ENCODE measurements around the gene OR10AD1. TPM values are rescaled to one million over a fixed set of nuclear protein-coding genes. Genes with fewer than 3 reads are reported as not detected.
"Not testable (repeated sequence)": the region's sequence is repeated elsewhere in the genome, so short reads cannot be mapped to it uniquely, and the experiment has no call there.

Gene OR10AD1
- total RNA-seq, 1 donor from 2014 or later: not detected

GRCh38 chr12:48160046-48160445 is 43.0 kb downstream of the OR10AD1 start:
- DNase-seq (ENCODE audit: extremely low spot score, unreplicated experiment): no peak
- no peak for TF ChIP-seq CTCF (IDR thresholded peaks at IDR 0.05)
- Mint-ChIP-seq H3K4me3 (ENCODE audit: unreplicated experiment) (no peak overlapping the region), H3K36me3 (ENCODE audit: unreplicated experiment) (no peaks in the 10 kb centered on the region), H3K27me3 (ENCODE audit: unreplicated experiment) (peaks cover 37% of the 10 kb centered on the region), H3K9me3 (ENCODE audit: unreplicated experiment) (no peaks in the 10 kb centered on the region), H3K4me1 (ENCODE audit: unreplicated experiment) (peaks cover 16% of the 10 kb centered on the region), H3K27ac (ENCODE audit: unreplicated experiment) (no peak overlapping the region)

GRCh38 chr12:48157889-48158370 is 45.2 kb downstream of the OR10AD1 start:
- peaks cover 16% of the 10 kb centered on the region for H3K4me1 Mint-ChIP-seq (ENCODE audit: unreplicated experiment)
- no peaks in the 10 kb centered on the region for H3K9me3 Mint-ChIP-seq (ENCODE audit: unreplicated experiment)
- TF ChIP-seq CTCF (IDR thresholded peaks at IDR 0.05): no peak
- H3K4me3 Mint-ChIP-seq (ENCODE audit: unreplicated experiment): peak overlapping the region; percentile 93
- H3K27me3 Mint-ChIP-seq (ENCODE audit: unreplicated experiment): peaks cover 23% of the 10 kb centered on the region
- peaks cover 8% of the 10 kb centered on the region for H3K36me3 Mint-ChIP-seq (ENCODE audit: unreplicated experiment)
- no peak for DNase-seq (ENCODE audit: extremely low spot score, unreplicated experiment)
- peak overlapping the region; percentile 84 for H3K27ac Mint-ChIP-seq (ENCODE audit: unreplicated experiment)

GRCh38 chr12:48157018-48157888 is 45.8 kb downstream of the OR10AD1 start, which contains the start of gene ASB8:
Gene ASB8 (minus strand): TSS chr12:48157515. CDS start chr12:48153496, 4,019 bp downstream.
- TF ChIP-seq CTCF (IDR thresholded peaks at IDR 0.05): peak; percentile 51

GRCh38 chr12:48156652-48157017 is 46.5 kb downstream of the OR10AD1 start:
- Mint-ChIP-seq H3K9me3 (ENCODE audit: unreplicated experiment) (no peaks in the 10 kb centered on the region), H3K27me3 (ENCODE audit: unreplicated experiment) (peaks cover 14% of the 10 kb centered on the region), H3K27ac (ENCODE audit: unreplicated experiment) (peak overlapping the region; percentile 84), H3K4me1 (ENCODE audit: unreplicated experiment) (peaks cover 16% of the 10 kb centered on the region), H3K36me3 (ENCODE audit: unreplicated experiment) (peaks cover 15% of the 10 kb centered on the region), H3K4me3 (ENCODE audit: unreplicated experiment) (peak overlapping the region; percentile 93)
- no peak for TF ChIP-seq CTCF (IDR thresholded peaks at IDR 0.05)
- DNase-seq (ENCODE audit: extremely low spot score, unreplicated experiment): no peak

More at GRCh38 chr12:48157018-48157888, 45.8 kb downstream of the OR10AD1 start, which contains the start of gene ASB8:
- Mint-ChIP-seq H3K9me3 (ENCODE audit: unreplicated experiment) (no peaks in the 10 kb centered on the region), H3K36me3 (ENCODE audit: unreplicated experiment) (peaks cover 12% of the 10 kb centered on the region), H3K27me3 (ENCODE audit: unreplicated experiment) (peaks cover 19% of the 10 kb centered on the region), H3K4me1 (ENCODE audit: unreplicated experiment) (peaks cover 16% of the 10 kb centered on the region), H3K27ac (ENCODE audit: unreplicated experiment) (peak within 1 kb of the TSS; percentile 84), H3K4me3 (ENCODE audit: unreplicated experiment) (peak within 1 kb of the TSS; percentile 93)
- DNase-seq (ENCODE audit: extremely low spot score, unreplicated experiment): peak; percentile 99

GRCh38 chr12:48155786-48156185 is 47.3 kb downstream of the OR10AD1 start:
- H3K27ac Mint-ChIP-seq (ENCODE audit: unreplicated experiment); H3K27me3 Mint-ChIP-seq (ENCODE audit: unreplicated experiment); DNase-seq (ENCODE audit: extremely low spot score, unreplicated experiment); H3K9me3 Mint-ChIP-seq (ENCODE audit: unreplicated experiment): not testable (repeated sequence)
- Mint-ChIP-seq H3K4me1 (ENCODE audit: unreplicated experiment) (peaks cover 16% of the 10 kb centered on the region), H3K4me3 (ENCODE audit: unreplicated experiment) (peak overlapping the region; percentile 93), H3K36me3 (ENCODE audit: unreplicated experiment) (peaks cover 16% of the 10 kb centered on the region)

Other genes starting within 250 kb of the OR10AD1 start
- 53.2 and 60.9 TPM in 2 replicates for gene TMEM106C, start 239.7 kb downstream of the OR10AD1 start, total RNA-seq
- 0.70 and 2.0 TPM in 2 replicates for gene COL2A1, start 198.8 kb downstream of the OR10AD1 start, total RNA-seq
- 19.4 and 25.6 TPM in 2 replicates for gene SENP1, start 97.2 kb downstream of the OR10AD1 start, total RNA-seq
- gene PFKM, start 83.9 kb downstream of the OR10AD1 start, total RNA-seq: 78.0 and 81.5 TPM in 2 replicates
- gene ASB8, start 45.8 kb downstream of the OR10AD1 start, total RNA-seq: 34.4 and 36.1 TPM in 2 replicates
- 0.29 and 0.32 TPM in 2 replicates for gene CCDC184, start 19.6 kb downstream of the OR10AD1 start, total RNA-seq
- gene ZNF641, start 147.6 kb upstream of the OR10AD1 start, total RNA-seq: 11.9 and 18.5 TPM in 2 replicates

Data from osteocyte (in vitro differentiated cells).